ENCODE data around the gene FLYWCH2.

The FLYWCH2 gene

DNA sequence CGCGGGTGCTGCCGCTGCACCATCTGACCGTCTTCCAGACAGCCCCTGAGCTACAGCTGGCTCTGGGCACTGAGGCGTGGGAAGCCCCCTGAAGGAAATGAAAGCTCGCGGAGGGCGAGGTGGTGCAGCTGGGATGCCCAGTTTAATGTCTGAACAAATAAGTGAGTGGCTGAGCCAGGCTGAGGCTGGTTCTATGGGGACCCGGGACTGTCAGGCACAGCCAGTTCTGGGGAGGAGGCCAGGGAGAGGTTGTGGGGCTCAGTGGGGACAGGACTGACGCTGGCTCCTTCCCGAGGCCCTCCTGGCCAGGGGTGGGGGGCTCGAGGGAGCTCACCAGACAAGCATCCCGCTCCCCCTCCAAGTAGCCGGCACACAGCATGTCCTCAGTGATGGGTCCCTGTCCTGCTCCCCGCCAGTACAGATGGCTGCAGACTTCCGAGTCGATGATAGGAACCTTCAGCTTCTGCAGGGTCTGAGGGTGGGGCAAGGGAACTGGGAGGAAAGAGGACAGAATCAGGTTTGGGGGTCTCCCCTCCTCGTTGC, 29.4 kb upstream of the FLYWCH2 start:
- DNase-seq (ENCODE audit: low read depth in 2 of 2), result no peak

DNA sequence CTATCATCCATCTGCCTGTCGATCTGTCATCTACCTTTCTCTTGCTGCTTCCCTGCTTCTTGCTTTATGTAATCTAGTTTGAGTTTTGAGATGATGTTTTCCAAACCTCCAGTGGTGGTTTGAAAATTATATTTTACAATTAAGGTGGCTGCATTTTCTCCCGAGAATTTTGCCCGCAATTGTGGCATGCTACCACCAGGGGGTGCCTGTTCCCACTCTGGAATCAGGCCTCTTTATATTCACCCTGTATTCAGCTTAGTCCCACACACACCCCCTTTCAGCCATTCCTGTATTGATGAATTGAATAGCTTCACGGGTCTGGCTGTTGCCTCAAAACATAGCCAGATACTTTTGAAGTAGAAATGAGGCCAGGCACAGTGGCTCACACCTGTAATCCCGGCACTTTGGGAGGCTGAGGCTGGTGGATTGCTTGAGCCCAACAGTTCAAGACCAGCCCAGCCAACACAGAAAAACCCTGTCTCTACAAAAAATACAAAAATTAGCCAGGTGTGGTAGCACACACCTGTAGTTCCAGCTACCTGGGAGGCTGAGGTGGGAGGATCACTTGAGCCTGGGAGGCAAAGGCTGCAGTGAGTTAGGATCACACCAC, 28.2 kb upstream of the FLYWCH2 start:
- DNase-seq (ENCODE audit: low read depth in 2 of 2), result no peak

DNA sequence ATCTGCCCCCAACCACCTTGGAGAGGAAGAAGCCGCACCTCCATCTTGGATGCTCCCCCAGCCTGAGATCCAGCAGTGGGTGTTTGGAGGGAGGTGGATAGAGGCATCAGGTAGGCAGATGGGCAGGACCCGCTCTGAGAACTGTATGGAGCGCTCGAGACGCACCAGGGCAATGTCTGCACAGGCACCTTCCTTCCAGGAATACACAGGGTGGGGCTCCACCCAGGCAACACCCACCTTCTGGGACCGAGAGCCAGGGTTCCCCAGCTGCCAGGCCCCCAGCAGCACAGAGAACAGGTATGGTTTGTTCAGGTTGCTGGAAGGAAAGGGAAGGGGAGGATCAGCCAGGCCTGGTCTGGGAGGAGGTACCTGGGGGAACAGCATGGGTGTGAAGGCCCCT, 27.5 kb upstream of the FLYWCH2 start:
- DNase-seq (ENCODE audit: low read depth in 2 of 2), result no peak

DNA sequence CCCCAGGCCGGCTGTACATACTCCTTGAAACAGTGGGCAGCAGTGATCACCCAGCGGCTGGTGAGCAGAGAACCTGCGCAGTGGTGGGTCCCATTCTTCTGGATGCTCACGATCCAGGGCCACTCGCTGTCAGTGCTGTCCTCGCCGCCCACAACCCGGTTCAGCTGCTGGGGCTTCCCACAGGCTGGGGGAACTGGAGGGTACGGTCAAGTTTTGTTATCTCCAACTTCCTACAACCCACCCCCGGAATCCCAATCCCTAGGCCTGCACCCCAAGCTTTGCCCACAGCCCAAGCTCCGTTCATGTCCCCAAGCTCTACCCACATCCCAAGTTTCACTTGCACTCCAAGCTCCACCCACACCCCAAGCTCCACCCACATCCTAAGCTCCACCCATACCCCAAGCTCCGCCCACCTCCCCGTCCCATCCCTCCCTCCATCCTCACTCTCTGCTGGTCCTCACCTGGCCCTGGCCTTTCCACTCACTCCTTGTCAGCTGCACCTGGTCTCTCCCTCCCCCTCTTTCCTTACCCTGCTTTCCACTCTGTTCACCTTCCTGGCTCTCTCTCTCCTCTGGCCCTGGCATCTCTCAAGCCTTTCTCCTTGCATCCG, 26.8 kb upstream of the FLYWCH2 start:
- peak in 1 of 2 donors; percentile 50 for DNase-seq (ENCODE audit: low read depth in 2 of 2)

DNA sequence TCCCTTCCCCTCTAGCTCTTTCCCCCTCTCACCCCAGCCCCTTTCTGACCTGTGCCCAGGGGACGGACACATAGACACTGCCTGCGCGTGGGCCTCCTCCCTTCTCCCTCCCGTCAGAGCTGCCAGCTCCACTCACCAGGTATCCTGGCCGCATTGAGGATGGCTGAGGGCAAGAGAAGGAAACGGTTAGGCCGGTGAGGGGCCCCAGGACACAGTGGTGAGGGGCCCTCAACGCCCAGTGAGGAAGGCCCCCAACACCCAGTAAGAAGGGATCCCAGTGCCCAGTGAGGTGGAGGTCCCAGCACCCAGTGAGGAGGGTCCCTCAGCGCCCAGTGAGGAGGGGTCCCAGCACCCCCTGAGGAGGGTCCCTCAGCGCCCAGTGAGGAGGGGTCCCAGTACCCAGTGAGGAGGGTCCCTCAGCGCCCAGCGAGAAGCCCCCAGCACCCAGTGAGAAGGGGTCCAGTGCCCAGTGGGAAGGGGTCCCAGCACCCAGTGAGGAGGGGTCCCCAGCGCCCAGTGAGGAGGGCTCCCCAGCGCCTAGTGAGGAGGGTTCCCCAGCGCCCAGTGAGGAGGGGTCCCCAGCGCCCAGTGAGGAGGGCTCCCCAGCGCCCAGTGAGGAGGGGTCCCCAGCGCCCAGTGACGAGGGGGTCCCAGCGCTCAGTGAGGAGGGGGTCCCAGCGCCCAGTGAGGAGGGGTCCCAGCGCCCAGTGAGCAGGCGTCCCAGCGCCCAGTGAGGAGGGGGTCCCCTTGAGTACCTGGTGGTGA, 26.1 kb upstream of the FLYWCH2 start:
- DNase-seq (ENCODE audit: low read depth in 2 of 2), result no peak

DNA sequence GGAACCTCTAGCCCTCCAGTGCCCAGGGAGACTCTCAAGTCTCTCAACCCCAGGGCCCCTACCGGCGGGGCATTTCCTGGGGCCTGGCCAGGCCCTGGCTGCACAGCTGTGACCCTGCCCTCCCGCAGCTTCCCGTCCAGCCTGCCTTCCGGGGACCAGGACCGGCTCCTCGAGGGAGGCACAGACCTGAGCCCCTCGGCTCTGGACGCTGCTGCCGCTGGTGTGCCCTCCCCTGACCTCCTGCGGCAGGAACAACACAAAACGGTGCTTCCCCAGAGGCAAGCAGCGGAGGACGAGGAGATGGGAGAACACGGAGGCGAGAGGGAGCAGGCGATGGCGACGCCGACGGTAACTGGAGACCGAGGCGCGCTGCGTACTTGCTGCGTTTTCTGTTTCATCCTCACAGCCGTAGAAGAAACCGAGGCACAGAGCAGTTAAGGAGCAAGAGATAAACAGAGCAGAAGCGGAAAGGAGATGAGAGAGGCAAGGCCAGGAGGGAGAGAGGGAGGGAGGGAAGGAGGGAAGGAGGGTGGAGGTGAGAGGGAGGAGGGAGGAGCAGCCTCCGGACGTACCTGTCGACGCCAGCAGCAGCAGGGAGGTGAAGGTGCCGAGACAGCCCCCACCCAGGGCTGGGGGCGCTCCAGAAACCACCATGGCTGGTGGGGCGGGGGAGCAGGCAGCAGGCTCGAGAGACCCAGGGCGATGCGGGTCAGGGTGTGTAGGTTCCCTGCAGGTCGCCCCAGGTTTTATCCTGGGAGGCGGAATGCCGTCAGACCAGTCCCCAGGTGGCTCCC, 25.4 kb upstream of the FLYWCH2 start, which contains the start of gene PRSS22:
TSS of gene PRSS22 (minus strand) at position 720 of the 794 bp plus-strand sequence. CDS start at position 654, 66 bp downstream.
- no peak for DNase-seq (ENCODE audit: low read depth in 2 of 2)

DNA sequence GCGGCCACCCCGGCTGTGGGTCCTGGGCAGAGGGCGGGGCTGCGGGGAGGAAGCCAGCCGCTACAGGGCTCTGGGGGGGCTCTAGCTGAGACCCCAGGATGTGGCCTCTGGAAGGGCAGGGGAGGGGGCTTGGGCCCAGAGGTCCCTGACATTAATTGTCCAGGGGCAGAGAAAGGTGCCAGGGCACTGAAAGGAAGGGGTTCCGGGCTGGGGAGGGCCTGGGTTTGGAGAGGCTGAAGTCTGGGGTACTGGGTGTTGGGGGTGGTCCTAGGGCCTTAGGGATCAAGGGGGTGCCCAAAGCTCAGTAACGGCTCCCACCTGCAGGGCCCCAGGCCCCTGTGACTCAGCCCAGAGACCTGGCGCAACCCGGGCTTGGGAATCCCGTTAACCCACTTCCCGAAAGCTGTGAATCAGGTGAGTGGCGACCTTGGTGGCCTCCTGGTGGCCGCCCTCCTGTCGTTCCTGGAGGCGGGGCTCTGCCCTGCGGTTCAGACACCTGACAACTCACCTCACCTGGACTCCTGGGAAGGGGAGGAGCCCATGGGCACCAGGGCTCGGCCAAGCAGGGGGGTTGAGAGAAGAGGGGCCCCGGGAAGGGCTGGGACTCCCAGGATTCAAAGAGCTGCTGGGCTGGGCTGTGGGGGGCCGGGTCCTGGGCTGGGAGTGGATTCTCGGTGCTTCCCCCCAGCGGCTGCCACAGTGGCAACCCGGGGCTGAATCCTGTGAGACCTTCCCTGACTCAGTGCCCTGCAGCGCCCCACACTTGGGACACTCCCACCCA, 24.6 kb upstream of the FLYWCH2 start:
- no peak for DNase-seq (ENCODE audit: low read depth in 2 of 2)

DNA sequence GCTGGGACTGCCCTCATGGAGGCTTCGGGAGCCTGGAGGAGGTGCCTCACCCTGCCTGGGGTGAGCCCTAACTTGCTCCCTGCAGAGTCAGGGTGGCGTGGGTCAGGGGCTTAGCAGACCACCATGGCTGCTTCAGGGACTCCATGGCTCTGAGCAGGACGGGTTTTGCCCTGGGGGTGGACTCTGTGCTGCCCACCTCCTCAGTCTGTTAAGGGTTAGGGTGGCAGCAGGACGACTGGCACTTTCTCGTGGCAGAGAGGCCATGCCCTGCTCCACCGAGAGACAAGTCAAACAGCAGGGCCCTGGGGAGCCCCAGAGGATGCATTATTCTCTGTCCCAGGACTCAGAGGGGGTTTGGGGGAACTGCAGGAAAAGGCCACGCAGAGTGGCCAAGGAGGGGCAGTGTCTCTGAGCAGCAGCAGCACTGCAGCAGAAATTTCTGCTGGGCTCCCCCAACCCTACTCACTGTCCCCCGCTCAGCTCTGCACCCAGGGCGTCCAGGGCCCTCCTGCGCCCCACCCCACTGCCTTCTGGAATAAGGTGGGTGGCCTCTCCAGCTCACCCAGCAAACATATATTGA, 23.2 kb upstream of the FLYWCH2 start:
- no peak for DNase-seq (ENCODE audit: low read depth in 2 of 2)

DNA sequence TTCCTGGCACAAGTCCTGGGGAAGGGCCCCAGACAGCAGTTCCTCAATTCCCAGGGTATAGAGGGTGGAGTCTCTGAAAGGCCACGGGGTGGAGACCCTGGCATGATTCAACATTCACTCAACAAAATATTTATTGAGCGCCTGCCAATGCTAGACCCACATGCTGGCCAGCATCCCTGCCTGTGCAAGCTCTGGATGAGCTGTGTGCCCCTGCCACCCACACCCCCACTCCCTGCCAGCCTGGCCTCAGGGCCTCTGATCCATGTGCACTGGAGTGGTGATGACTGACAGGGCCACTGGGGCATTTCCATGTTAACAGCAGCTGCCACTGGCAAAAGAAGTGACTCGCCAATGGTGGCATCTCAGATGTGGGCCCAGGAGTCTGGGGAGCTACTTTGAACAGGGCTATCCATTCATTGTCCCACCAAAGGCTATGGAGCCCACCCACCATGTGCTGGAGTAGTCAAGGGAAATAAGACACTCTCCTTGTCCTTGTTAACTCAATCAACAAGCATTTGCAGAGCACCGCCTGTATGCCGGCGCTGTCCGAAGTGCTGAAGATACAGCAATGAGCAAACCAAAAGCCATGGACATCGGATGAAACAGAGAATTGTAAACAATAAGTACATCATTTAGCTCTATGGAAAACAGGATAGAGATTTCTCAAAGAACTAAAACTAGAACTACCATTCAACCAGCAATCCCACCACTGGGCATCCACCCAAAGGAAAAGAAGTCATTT, 22.0 kb upstream of the FLYWCH2 start:
- no peak for DNase-seq (ENCODE audit: low read depth in 2 of 2)

DNA sequence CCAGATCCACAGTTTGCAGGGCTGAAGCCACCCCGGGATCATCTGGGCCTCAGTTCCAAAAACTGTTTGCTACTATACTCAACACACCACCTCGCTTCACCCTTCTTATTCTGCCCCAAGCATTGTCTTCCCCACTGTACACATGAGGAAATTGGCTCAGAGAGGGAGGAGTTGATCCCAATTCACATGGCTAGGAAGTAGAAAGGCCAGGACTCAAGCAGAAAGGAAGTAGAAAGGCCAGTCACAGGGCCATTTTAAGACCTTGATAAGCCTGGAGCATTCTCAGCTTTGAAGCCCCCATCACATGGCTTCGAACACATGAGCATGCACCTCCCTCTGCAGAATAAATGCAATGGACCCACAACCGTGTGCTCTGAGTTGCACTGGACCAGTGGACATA, 17.4 kb upstream of the FLYWCH2 start:
- DNase-seq (ENCODE audit: low read depth in 2 of 2), result no peak

DNA sequence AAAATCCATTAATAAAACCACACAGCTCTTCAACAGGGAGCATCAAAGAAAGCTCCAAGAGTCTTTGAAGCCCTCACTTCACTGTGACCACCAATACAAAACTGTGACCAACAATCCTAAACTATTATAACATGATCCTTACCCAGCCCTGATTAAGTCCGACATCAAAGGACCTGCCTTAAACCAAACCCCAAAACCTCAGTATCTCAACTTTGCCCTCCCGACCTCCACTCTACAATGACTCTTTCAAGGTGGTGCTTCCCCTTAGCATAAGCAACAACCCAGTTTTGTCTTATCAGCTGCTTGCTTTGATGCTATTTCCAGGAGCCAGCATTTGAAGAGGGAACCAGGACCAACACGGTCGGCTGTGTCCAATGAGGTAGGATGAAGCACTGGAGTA, 16.6 kb upstream of the FLYWCH2 start:
- no peak for DNase-seq (ENCODE audit: low read depth in 2 of 2)

DNA sequence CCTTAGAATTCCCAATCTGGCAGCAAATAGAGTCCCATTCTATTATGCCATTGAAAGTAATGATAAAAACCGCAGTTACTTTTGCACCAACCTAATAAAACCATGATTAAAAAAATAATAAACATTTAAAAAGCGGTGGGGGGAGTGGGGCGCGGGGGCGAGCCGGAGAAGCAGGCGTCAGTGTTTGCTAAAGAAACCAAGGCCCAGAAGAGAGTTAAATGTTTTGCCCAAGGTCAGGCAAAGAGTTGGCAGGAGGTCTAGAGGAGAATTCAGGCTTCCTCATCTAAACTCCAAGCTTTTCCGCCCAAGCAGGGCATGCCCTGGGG, 15.4 kb upstream of the FLYWCH2 start:
- no peak for DNase-seq (ENCODE audit: low read depth in 2 of 2)

DNA sequence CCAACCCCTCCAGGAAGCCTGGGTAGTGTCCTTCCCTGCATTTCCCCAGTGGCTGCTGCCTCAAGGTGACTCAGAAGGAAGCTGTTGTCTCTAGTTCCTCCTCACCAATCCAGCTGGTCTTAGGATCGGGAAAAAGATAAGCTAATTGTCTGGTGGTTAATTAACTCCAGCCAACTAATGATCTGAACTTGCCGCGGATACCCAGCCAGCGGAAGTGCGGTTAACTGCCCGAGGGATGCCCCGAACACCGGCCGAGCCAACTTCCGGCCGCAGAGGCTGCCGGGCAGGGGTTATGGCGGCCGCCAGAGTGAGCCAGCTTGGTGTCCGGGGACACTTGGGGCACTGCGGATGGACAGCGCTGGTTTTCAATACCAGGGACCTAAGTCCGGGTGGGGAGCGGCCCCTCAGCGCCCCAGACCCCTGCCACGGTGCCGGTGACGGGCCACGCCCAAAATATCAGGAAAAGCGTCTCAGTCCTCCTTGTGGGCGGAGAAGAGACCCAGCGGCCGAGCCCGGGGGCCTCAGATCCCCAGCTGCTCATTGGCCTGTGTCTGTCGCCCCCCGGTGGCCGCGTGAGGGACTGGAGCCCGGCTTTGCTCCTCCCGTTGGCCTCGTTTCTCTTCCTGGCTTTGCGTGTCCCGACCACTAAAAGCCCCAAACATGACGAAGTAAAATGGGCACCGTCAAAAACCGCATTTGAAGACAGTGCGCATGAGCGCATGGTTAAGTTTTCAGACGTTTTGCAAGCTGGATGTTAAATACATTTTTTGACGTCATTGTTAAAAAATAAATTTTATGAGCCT, 14.8 kb upstream of the FLYWCH2 start:
- DNase-seq (ENCODE audit: low read depth in 2 of 2), result peak; percentile 94 to 96

DNA sequence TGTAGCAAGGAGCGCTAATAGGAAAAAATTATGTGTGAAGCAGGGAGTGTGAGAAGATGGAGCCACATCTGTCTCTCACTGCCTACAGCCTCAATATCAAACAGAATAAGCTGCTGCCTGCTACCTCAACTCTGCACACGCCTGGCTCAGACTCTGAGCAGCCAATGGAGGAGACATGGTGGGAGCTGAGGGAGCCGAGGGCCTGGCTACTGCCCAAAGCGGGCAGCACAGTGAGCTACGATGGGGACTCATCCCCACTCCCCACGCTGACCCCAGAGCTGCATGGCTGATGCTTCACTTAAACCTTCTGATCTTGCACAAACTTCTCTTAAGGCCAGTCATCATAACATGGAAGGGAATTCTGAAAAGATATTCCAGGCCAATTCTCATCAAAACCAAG, 11.1 kb upstream of the FLYWCH2 start:
- DNase-seq (ENCODE audit: low read depth in 2 of 2), result no peak

DNA sequence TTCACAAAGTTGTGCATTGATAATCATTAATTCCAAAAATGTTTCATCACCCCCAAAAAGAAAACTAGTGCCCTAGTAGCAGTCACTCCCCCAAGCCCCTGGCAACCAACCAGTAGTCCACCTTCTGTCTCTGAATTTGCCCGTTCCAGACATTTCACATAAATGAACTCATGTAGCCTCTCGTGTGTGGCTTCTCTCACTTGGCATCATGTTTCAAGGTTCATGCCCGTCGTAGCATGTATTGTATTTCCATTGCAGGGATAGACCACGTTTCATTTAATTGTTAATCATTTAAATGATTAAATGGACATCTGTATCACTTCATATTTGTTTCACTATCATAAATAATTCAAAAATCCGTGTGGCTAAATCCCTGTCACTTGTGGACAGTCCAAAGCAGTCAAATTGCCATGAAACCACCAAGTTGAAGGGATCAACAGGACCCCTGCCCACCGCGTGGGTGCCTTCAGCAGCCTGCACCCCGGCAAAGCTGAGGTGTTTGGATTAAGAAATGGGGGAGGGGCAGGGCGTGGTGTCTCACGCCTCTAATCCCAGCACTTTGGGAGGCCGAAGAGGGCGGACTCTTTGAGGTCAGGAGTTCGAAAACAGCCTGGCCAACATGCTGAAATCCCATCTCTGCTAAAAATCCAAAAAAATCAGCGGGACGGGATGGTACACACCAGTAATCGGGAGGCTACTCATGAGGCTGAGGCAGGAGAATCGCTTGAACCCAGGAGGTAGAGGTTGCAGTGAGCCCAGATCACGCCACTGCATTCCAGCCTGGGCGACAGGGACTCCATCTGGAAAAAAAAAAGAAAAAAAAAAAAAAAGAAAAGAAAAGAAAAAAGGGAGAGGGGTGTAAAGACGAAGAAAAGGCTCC, 8.7 kb upstream of the FLYWCH2 start:
- DNase-seq (ENCODE audit: low read depth in 2 of 2), result no peak

DNA sequence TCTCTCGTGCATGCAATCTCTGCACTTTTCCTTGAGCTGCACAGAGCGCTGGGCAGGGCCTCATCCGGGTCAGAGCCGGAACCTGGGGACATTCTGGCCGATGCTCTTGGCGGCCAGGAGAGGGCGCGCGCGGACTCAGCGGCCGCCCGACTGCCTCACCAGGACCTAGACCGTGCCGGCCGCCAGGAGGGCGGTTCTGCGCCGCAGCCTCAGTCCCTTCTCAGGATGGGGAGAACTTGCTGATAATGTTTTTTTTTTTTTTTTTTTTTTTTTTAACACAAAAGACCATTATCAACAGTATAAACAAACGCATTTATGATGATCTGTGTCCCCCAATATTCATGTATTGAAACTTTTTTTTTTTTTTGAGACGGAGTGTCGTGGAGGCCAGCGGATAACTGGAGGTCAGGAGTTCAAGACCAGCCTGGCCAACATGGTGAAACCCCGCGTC, 8.1 kb upstream of the FLYWCH2 start:
- peak; percentile 59 to 68 for DNase-seq (ENCODE audit: low read depth in 2 of 2)

DNA sequence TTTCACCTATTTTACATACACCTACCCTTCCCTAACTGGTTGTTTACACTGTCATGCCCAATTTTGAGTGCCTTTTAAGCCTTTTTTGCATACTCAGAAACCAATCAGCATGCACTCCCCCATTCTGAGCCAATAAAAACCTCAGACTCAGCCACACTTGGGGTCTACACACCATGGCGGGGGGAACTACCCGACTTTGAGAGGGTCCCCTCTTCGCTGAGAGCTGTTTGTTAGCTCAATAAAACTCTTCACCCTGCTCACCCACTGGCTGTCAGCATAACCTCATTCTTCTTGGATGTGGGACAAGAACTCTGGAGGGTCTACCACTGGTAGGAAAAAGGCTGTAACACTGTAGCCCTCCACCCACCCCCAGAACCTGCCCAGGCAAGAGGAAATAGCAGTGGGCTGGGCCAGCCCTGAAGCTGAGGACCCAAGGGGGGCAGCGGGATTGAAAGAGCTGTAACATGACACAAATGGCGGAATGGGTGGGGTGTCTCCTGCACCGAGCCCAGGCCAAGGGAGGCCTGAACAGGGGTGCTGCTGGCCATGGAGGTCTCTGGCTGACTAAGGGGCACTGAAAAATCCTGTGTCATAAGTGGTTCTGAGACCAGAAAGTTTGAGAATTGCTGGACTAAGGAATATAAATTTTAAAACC, 3.0 kb upstream of the FLYWCH2 start:
- no peak for DNase-seq (ENCODE audit: low read depth in 2 of 2)

All from stimulated activated CD4-positive, alpha-beta T cell treated with anti-CD3 and anti-CD28 coated beads, Interleukin-4, amount 100 ng/mL, for 48 hours (primary cell).